Testis (tissue), 2 donors: ENCODE measurements around the gene CCL17.

Experiments
- CTCF ChIP-seq, 3 experiments: fragments of 450-650 bp in 2 of 3; fragments of 200-600 bp in 1 of 3; sonication (generic) in 1 of 3; IDR thresholded peaks; one replicate each; pipeline ENCODE4 v1.5.1; 2016 to 2019; ENCODE audit warnings: antibody characterized with exemption in 3 of 3, mild to moderate bottlenecking in 2 of 3, moderate library complexity in 1 of 3
- POLR2A ChIP-seq: fragments of 450-650 bp; IDR thresholded peaks from one replicate; pipeline ENCODE4 v1.6.1; 2017; ENCODE audit warnings: antibody characterized with exemption, mild to moderate bottlenecking, moderate library complexity

DNA sequence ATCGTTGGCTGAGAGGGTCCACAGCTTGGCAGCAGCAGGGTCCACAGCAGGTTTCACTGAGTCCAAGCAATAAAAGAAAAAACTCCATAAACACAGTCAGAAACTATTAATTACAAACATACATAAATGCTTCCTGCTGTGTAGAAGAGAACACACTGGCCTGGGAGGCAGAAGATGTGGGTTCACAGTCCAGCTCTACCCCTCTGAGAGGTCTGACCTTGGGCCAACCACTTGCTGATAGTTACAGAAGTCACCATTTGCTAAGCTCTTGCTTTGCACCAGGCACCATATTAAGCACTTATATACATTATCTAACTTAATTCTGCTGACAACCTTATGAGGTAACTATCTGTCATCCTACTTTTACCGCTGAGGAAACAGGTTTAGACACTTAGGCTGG, 27.9 kb downstream of the CCL17 start:
- TF ChIP-seq POLR2A (no peak), CTCF (IDR thresholded peaks at IDR 0.05) (no peak)
